AG08396 (cell line): Measurements from ENCODE around the gene PRPSAP2.

Experiments
- DNase-seq: peaks from one replicate; pipeline ENCODE4 v3.0.0; 2012; ENCODE audit warnings: low spot score, mixed read lengths

PRPSAP2 gene

GRCh38 chr17:18961634-18962493 lies 103.9 kb downstream of the PRPSAP2 start:
- no peak for DNase-seq

- no peak for DNase-seq
Observed at GRCh38 chr17:18962494-18962815, 104.5 kb downstream of the PRPSAP2 start.

GRCh38 chr17:18963126-18964017 lies 105.4 kb downstream of the PRPSAP2 start:
- DNase-seq, result no peak

- no peak for DNase-seq
Observed at GRCh38 chr17:18964018-18964351, 106.1 kb downstream of the PRPSAP2 start.

- DNase-seq, result no peak
Observed at GRCh38 chr17:18964550-18964949, 106.6 kb downstream of the PRPSAP2 start.

GRCh38 chr17:18965530-18966236 lies 107.8 kb downstream of the PRPSAP2 start:
- no peak for DNase-seq

- DNase-seq, result peak; percentile 50
Observed at GRCh38 chr17:18966831-18967624, 109.1 kb downstream of the PRPSAP2 start.

- DNase-seq, result no peak
Observed at GRCh38 chr17:18967916-18968315, 110.0 kb downstream of the PRPSAP2 start.

- DNase-seq, result no peak
Observed at GRCh38 chr17:18968345-18968744, 110.4 kb downstream of the PRPSAP2 start.

- no peak for DNase-seq
Observed at GRCh38 chr17:18968945-18969887, 111.3 kb downstream of the PRPSAP2 start.

GRCh38 chr17:18970582-18971480 lies 112.9 kb downstream of the PRPSAP2 start:
- no peak for DNase-seq

- DNase-seq, result no peak
Observed at GRCh38 chr17:18971801-18972200, 113.9 kb downstream of the PRPSAP2 start.

GRCh38 chr17:18974407-18975149 lies 116.6 kb downstream of the PRPSAP2 start:
- DNase-seq, result no peak

GRCh38 chr17:18975597-18975996 lies 117.7 kb downstream of the PRPSAP2 start:
- DNase-seq, result no peak

GRCh38 chr17:18976201-18976600 lies 118.3 kb downstream of the PRPSAP2 start:
- no peak for DNase-seq

- no peak for DNase-seq
Observed at GRCh38 chr17:18977021-18977420, 119.1 kb downstream of the PRPSAP2 start.

- DNase-seq, result no peak
Observed at GRCh38 chr17:18977646-18978045, 119.7 kb downstream of the PRPSAP2 start.

- DNase-seq, result no peak
Observed at GRCh38 chr17:18978050-18978449, 120.1 kb downstream of the PRPSAP2 start.

GRCh38 chr17:18978655-18979054 lies 120.7 kb downstream of the PRPSAP2 start:
- no peak for DNase-seq
